OCI-M1 (cell line): ENCODE data around the gene OS9.

Experiments used
- DNase-seq: peaks from one replicate; lab custom pipeline; 2025; lab: John Stamatoyannopoulos, UW

OS9 gene

GRCh38 chr12:57722716-57723629 is 29.0 kb downstream of the OS9 start:
- DNase-seq: no peak

- no peak for DNase-seq
Measured at GRCh38 chr12:57723630-57723962, 29.7 kb downstream of the OS9 start.

- no peak for DNase-seq
Measured at GRCh38 chr12:57724003-57724935, 30.3 kb downstream of the OS9 start.

GRCh38 chr12:57724936-57725740 is 31.2 kb downstream of the OS9 start:
- DNase-seq: no peak

- no peak for DNase-seq
Measured at GRCh38 chr12:57725851-57726150, 31.9 kb downstream of the OS9 start.

- DNase-seq: no peak
Measured at GRCh38 chr12:57726151-57726883, 32.4 kb downstream of the OS9 start.

GRCh38 chr12:57726884-57727757 is 33.2 kb downstream of the OS9 start:
- no peak for DNase-seq

GRCh38 chr12:57727758-57728395 is 33.9 kb downstream of the OS9 start:
- DNase-seq: no peak

GRCh38 chr12:57729321-57729844 is 35.5 kb downstream of the OS9 start:
- DNase-seq: no peak

- no peak for DNase-seq
Measured at GRCh38 chr12:57730336-57731067, 36.6 kb downstream of the OS9 start.

- DNase-seq: no peak
Measured at GRCh38 chr12:57731411-57732080, 37.6 kb downstream of the OS9 start.

- DNase-seq: no peak
Measured at GRCh38 chr12:57732270-57732669, 38.3 kb downstream of the OS9 start.

- DNase-seq: no peak
Measured at GRCh38 chr12:57732726-57733593, 39.0 kb downstream of the OS9 start.

GRCh38 chr12:57733928-57734327 is 40.0 kb downstream of the OS9 start:
- DNase-seq: no peak

- no peak for DNase-seq
Measured at GRCh38 chr12:57734591-57734990, 40.7 kb downstream of the OS9 start.

GRCh38 chr12:57735198-57735855 is 41.4 kb downstream of the OS9 start:
- DNase-seq: no peak
